ENCODE measurements around the gene CA5A.

The CA5A gene

DNA sequence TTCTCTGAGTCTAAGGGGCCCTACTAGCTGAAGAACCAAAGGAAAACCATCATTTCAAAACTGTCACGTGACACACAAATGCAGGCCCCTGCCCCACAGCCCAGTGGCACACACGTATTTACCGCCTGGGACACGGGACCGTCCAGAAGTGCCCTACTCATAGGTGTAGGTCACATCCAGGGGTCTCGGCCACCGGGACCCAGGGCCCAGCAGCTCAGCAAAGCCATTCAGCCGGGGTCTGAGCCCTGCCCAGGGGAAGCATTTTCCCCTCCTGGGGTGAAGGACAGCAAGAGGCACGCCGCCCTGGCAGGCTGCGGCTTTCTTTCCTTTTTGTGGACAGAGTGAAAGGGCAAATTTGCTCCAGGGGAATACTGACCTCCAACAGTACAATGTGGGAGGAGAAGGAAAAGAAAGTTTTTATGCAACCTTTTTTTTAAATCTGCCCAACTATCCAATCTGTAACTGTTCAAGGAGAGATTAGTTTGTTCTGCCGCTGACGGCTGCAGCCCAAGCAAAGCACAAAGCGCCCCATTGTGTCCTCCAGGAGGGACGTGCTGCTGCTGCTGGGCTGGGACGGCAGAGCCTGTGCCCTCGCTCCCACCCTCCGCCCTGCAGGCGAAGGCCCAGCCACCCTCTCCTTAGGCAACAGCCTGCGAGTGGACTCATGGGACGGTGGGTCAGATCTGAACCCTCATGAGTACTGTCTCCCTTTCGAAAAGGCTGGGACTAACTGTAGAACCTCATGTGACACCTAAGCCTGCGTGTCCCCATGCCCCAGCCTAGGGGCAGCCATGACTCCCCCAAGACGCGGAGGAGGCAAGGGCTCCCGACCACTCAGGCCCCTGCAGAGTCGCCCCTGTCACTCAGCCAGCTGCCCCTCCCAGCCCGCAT is 88.3 kb downstream of the CA5A start:
- H3K27ac ChIP-seq, result no peak overlapping the region
- TF ChIP-seq, protein P1, sequence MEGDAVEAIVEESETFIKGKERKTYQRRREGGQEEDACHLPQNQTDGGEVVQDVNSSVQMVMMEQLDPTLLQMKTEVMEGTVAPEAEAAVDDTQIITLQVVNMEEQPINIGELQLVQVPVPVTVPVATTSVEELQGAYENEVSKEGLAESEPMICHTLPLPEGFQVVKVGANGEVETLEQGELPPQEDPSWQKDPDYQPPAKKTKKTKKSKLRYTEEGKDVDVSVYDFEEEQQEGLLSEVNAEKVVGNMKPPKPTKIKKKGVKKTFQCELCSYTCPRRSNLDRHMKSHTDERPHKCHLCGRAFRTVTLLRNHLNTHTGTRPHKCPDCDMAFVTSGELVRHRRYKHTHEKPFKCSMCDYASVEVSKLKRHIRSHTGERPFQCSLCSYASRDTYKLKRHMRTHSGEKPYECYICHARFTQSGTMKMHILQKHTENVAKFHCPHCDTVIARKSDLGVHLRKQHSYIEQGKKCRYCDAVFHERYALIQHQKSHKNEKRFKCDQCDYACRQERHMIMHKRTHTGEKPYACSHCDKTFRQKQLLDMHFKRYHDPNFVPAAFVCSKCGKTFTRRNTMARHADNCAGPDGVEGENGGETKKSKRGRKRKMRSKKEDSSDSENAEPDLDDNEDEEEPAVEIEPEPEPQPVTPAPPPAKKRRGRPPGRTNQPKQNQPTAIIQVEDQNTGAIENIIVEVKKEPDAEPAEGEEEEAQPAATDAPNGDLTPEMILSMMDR (conservative IDR thresholded peaks at IDR 0.05), result no peak

DNA sequence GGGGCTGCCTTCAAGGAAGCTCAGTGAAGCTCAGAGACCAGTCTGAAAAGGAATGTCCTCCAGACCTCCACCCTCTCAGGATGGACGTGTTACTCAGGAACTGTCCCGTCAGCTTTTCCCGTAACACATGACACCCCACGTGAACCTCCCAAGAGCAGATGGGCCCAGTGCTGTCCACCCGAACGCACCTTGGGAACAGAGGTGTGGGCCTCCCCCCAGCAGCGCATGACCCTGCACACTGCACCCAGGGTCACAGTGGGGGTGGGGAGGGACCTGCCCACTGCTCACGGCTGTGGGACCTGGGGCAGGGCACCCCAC is 88.9 kb downstream of the CA5A start:
- H3K27ac ChIP-seq, result no peak overlapping the region

DNA sequence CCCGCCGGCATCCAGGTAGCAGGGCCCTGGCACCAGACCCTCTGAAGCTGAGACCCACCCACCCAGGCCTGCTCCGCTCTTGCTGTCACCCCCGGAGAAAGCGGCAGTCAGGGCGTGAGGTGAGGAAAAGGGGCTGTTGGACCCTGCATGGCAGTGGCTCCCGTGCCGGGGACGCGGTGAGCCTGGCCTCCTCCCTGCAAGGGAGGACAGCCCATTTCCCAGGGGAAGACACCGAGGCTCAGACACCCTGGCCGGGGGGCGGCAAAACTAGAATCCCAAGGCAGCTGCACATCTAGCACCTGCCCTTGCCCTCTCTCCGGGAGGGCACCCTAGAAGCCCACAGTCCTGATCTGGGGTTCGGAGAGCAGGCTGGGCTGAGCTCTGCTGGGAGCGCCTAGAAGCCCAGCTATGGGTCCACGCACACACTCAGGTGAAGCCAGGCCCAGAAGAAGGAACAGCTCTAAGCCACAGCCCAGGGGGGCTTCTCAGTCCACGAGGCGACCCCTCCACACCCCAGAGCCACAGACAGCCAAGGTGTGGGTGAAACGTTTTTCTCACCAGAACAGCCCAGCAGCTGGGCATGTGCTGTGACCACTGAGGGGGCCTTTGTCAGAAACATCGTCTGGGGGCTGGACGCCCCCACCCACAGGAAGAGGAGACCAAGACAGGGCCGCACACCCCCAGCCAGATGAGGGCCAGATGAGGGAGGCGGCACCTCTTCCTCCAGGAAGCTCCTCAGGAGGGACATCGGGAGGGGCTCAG is 89.4 kb downstream of the CA5A start:
- TF ChIP-seq, protein P1 (conservative IDR thresholded peaks at IDR 0.05), result no peak
- H3K27ac ChIP-seq, result no peak overlapping the region

More for the DNA sequence above, 88.9 kb downstream of the CA5A start:
- TF ChIP-seq, protein P1 (conservative IDR thresholded peaks at IDR 0.05), result no peak

DNA sequence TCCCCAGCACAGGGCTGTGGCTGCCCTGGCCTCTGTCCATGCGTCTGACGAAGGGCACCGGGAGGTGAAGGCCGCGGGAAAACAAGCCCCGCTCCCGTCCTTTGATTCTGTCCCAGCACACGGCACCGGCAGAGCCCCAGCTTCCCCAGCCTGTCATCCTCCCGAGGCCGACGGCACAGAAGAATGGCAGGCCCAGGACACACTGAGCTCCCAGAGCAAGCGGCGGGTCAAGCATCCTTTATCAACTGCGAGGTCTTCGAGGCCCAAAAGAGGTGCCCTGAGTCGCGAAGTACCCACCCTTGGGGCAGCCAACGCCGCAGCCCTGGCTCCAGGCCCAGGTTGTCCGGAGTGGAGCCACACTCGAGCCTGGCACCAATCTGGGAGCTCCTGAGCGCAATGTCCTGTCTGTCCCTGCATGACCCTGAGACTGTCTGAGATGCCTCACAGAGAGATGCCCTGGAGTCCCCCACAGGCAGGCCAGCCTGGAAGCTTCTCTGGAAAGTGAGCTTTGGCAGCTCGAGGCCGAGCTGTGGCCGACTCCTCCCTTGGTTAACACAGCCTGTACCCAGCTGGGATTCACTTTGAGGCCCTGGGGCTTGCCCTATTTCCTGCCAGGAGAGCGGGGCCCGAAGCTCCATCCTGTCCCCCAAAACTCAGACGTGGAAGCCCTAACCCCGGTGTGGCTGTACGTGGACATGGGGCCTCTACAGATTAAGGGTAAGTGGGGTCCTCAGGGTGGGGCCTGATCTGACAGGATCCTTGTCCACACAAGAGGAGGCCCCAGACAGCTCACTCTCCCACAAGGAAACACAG is 90.3 kb downstream of the CA5A start:
- TF ChIP-seq, protein P1 (conservative IDR thresholded peaks at IDR 0.05), result no peak
- H3K27ac ChIP-seq, result no peak overlapping the region

DNA sequence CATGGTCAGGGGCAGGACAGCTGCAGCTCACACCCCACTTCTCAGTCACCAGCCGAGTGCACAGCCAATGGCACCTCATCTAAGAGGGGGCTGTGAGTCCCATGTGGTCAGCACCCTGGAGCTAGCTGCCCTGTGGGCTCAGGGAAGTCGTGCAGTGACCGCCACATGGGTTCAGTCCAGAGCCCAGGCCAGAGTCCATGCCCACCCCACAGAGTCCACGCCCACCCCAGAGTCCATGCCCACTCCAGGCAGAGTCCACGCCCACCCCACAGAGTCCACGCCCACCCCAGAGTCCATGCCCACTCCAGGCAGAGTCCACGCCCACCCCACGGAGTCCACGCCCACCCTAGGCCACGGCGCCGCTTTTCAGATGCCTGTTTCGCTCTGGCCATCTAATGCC is 91.1 kb downstream of the CA5A start:
- no peak overlapping the region for H3K27ac ChIP-seq

DNA sequence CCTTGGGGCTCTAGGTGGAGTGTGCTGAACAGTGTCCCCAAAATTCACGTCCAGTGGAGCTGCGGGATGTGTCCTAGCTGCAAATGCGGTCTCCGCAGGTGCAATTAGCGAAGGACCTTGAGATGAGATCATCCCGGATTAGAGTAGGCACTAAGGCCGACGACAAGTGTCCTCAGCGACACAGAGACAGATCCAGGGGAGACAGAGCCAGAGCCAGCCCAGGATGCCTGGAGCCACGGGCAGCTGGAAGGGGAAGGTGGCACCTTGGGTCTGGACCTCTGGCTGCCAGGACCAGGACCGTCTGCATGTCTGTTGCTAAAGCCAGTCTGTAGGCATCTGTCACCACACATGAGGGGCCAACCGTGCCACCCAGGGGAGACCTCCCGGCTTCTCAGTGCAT is 91.5 kb downstream of the CA5A start:
- TF ChIP-seq, protein P1 (conservative IDR thresholded peaks at IDR 0.05), result no peak
- H3K27ac ChIP-seq, result no peak overlapping the region

More for the DNA sequence above, 91.1 kb downstream of the CA5A start:
- TF ChIP-seq, protein P1 (conservative IDR thresholded peaks at IDR 0.05), result no peak
